Measurements from ENCODE around the gene RSPH10B2. TPM values are rescaled to one million over a fixed set of nuclear protein-coding genes. Genes with fewer than 3 reads are reported as not detected.
"Not testable (repeated sequence)": the region's sequence is repeated elsewhere in the genome, so short reads cannot be mapped to it uniquely, and the experiment has no call there.

Gene RSPH10B2
- polyA plus RNA-seq, 1 donor from 2014 or later = 0.22 TPM

DNA sequence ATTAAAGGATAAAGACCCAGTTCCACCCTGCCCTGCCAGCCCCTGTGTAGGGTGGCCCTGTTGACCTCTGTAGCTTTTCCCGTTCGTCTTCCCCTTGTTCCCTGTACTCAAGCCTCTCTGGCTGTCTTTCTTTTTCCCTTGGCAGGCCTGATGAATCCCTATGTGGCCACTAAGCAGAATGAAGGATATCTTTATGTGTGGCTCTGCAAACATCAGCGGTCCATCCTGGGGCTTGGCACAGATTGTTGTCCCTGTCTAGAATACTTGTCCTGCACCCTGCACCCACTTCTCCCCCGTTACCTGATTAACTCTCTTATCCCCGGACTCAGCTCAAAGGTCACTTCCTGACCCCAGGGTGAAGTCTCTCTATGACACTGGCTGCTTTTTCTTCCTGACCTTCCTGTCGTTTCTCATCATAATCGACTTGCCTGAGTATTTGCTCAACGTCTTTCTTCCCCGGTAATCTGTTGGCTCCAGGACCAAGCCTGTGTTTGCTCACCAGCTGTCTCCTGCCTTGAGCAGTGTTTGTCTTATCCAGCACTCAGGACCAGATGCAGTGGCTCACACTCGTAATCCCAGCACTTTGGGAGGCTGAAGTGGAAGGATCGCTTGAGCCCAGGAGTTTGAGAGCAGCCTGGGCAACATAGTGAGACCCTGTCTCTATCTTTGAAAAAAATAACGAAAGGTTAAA lies 9.3 kb upstream of the RSPH10B2 start:
- H3K9me2 ChIP-seq (ENCODE audit: insufficient read depth, low read length); H3K36me3 ChIP-seq (ENCODE audit: insufficient read depth, low read length); H3K9ac ChIP-seq (ENCODE audit: low read length); H4K20me1 ChIP-seq (ENCODE audit: insufficient read depth); H3K9me3 ChIP-seq (ENCODE audit: low read length); H3K4me2 ChIP-seq (ENCODE audit: low read length); H3F3A ChIP-seq (ENCODE audit: insufficient read depth, low read length, poor library complexity, severe bottlenecking); H3K4me3 ChIP-seq (ENCODE audit: low read length); H2AFZ ChIP-seq (ENCODE audit: low read depth, low read length); H3K79me2 ChIP-seq (replicated peaks; ENCODE audit: insufficient read depth, low read length); H3K27ac ChIP-seq (ENCODE audit: low read length); H3K27me3 ChIP-seq (ENCODE audit: insufficient read depth, low read depth, low read length): not testable (repeated sequence)

DNA sequence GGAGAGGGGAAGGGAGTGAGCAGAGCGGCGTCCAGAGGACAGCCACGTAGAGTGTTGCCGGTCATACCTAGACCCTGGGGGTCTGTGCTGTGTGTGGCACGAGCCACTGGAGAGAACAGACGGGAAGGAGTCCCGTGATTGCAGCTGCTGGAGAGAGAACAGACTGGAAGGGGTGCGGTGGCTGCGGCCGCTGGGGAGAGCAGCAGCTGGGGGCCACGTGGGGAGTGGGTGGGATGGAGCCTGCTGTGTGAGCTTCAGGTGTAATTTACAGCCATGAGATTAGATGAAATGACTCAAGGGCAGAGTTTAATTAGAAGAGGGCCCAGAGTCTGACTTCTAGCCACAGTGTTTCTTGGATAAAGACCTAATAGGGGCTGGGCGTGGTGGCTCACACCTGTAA lies 4.6 kb upstream of the RSPH10B2 start:
- H3K27ac ChIP-seq (ENCODE audit: low read length); H3K9me2 ChIP-seq (ENCODE audit: insufficient read depth, low read length); H4K20me1 ChIP-seq (ENCODE audit: insufficient read depth); H3K79me2 ChIP-seq (replicated peaks; ENCODE audit: insufficient read depth, low read length); H3K9ac ChIP-seq (ENCODE audit: low read length); H3F3A ChIP-seq (ENCODE audit: insufficient read depth, low read length, poor library complexity, severe bottlenecking); H2AFZ ChIP-seq (ENCODE audit: low read depth, low read length); H3K4me3 ChIP-seq (ENCODE audit: low read length); H3K4me2 ChIP-seq (ENCODE audit: low read length); H3K27me3 ChIP-seq (ENCODE audit: insufficient read depth, low read depth, low read length); H3K36me3 ChIP-seq (ENCODE audit: insufficient read depth, low read length); H3K9me3 ChIP-seq (ENCODE audit: low read length): not testable (repeated sequence)

DNA sequence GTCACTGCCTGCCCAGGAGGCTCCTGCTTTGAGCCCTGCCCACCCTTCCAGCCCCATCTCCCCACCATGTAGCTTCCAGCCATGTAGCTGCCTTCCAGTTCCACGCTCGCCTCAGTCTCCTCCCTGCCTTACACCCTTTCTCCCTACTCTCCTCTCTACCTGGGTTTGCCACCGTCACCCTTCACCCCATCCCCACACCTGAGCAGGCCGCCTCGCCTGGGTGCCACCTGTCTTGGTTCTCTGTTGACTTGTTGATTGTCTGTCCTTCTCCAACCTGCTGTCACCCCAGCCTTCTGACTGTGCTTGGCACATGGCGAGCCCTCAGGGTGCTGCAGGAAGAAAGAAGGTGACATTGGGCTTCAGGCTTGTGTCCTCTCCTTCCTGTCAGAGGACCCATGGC lies 3.7 kb upstream of the RSPH10B2 start:
- not testable (repeated sequence) for H3K9ac ChIP-seq (ENCODE audit: low read length); H3K27ac ChIP-seq (ENCODE audit: low read length); H3K36me3 ChIP-seq (ENCODE audit: insufficient read depth, low read length); H3K4me3 ChIP-seq (ENCODE audit: low read length); H3K4me2 ChIP-seq (ENCODE audit: low read length); H3K9me3 ChIP-seq (ENCODE audit: low read length); H4K20me1 ChIP-seq (ENCODE audit: insufficient read depth); H2AFZ ChIP-seq (ENCODE audit: low read depth, low read length); H3K79me2 ChIP-seq (replicated peaks; ENCODE audit: insufficient read depth, low read length); H3F3A ChIP-seq (ENCODE audit: insufficient read depth, low read length, poor library complexity, severe bottlenecking); H3K9me2 ChIP-seq (ENCODE audit: insufficient read depth, low read length); H3K27me3 ChIP-seq (ENCODE audit: insufficient read depth, low read depth, low read length)

DNA sequence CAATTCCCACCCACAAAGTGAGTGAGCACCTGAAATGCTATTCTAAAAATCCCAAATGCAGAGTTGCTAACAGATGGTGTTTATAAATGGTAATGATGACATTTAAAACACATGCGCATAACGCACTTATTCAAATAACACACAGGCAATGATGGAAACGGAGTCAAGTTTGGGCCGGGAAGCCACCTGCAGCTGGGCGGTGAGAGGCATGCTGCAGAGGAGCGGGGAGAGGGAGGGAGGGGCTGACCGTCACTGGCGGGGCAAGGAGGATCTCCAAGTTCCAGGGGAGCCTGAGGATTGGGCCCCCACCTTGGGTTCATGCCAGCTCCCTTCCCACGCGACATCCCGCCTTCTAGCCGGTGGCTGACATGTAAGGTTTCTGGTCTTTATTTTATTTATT lies 7.3 kb downstream of the RSPH10B2 start:
- not testable (repeated sequence) for H3K4me2 ChIP-seq (ENCODE audit: low read length); H3K27me3 ChIP-seq (ENCODE audit: insufficient read depth, low read depth, low read length); H2AFZ ChIP-seq (ENCODE audit: low read depth, low read length); H3K4me3 ChIP-seq (ENCODE audit: low read length); H3K9ac ChIP-seq (ENCODE audit: low read length); H3F3A ChIP-seq (ENCODE audit: insufficient read depth, low read length, poor library complexity, severe bottlenecking); H4K20me1 ChIP-seq (ENCODE audit: insufficient read depth); H3K79me2 ChIP-seq (replicated peaks; ENCODE audit: insufficient read depth, low read length); H3K36me3 ChIP-seq (ENCODE audit: insufficient read depth, low read length); H3K9me3 ChIP-seq (ENCODE audit: low read length); H3K27ac ChIP-seq (ENCODE audit: low read length); H3K9me2 ChIP-seq (ENCODE audit: insufficient read depth, low read length)

DNA sequence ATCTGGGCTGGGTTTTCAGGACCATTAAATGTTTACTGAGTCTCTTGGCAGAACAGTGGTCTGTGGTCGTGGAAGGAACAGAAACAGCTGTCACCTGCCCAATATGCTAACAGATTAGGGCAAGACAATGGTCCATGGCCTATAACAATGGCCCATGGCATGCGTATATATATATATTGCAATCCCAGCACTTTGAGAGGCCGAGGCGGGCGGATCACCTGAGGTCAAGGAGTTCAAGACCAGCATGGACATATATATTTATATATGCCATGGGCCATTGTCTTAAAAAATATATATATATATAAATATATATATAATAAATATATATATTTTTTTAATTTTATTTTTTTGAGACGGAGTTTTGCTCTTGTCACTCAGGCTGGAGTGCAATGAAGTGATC lies 27.7 kb downstream of the RSPH10B2 start:
- not testable (repeated sequence) for H3K9ac ChIP-seq (ENCODE audit: low read length); H2AFZ ChIP-seq (ENCODE audit: low read depth, low read length); H4K20me1 ChIP-seq (ENCODE audit: insufficient read depth); H3K27me3 ChIP-seq (ENCODE audit: insufficient read depth, low read depth, low read length); H3K4me3 ChIP-seq (ENCODE audit: low read length); H3K79me2 ChIP-seq (replicated peaks; ENCODE audit: insufficient read depth, low read length); H3K9me2 ChIP-seq (ENCODE audit: insufficient read depth, low read length); H3K36me3 ChIP-seq (ENCODE audit: insufficient read depth, low read length); H3F3A ChIP-seq (ENCODE audit: insufficient read depth, low read length, poor library complexity, severe bottlenecking); H3K4me2 ChIP-seq (ENCODE audit: low read length); H3K27ac ChIP-seq (ENCODE audit: low read length); H3K9me3 ChIP-seq (ENCODE audit: low read length)

DNA sequence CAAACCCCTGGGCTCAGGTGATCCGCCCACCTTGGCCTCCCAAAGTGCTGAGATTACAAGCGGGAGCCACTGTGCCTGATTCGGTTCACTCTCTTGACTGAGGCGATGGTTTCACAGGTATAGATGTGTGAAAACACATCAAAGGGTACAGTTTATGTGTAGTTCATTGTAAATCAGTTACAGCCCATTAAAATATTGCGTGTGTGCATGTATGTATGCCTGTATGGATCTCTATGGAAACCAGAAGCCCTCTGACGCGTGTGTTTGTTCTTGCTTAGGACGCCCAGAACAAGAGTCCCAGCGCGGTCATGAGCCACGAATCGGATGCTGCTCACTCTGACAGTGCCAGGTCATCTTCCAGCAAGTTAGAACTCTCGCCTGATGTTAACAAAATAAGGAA lies 35.5 kb downstream of the RSPH10B2 start:
- not testable (repeated sequence) for H3F3A ChIP-seq (ENCODE audit: insufficient read depth, low read length, poor library complexity, severe bottlenecking); H3K79me2 ChIP-seq (replicated peaks; ENCODE audit: insufficient read depth, low read length); H3K27me3 ChIP-seq (ENCODE audit: insufficient read depth, low read depth, low read length); H4K20me1 ChIP-seq (ENCODE audit: insufficient read depth); H3K9ac ChIP-seq (ENCODE audit: low read length); H3K4me2 ChIP-seq (ENCODE audit: low read length); H3K9me2 ChIP-seq (ENCODE audit: insufficient read depth, low read length); H3K36me3 ChIP-seq (ENCODE audit: insufficient read depth, low read length); H3K27ac ChIP-seq (ENCODE audit: low read length); H3K9me3 ChIP-seq (ENCODE audit: low read length); H2AFZ ChIP-seq (ENCODE audit: low read depth, low read length); H3K4me3 ChIP-seq (ENCODE audit: low read length)

DNA sequence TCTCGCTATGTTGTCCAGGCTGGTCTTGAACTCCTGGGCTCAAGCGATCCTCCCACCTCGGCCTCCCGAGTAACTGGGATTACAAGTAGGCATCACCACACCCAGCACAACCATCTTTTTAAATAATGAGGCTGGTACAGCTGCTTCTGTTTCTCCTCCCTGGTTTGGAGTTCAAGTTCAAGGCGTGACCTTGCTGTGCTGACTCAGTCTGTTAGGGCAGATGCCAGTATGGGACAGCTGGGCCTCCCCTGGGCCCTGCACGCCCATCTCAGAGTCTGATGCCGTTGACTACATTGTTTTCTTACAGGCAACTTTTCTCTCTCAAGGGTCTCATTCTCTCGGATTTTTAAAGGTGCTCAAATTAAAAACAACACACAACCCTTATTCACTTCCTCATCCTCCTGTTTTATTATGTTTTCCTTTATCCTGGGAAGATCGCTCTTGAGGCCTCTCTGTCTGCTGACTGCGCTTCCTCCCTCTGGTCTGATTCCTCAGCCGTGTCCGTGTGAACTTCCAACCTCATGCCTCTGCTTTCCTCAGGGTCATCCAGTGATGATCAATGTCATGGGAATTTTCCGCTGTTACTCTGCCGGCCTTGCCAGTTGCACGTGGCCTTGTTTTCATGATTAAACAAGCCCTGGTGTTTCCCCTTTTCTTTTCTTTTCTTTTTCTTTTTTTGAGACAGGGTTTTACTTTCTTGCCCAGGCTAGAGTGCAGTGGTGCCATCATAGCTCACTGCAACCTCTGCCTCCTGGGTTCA lies 38.4 kb downstream of the RSPH10B2 start:
- H2AFZ ChIP-seq (ENCODE audit: low read depth, low read length) = not testable (repeated sequence)

DNA sequence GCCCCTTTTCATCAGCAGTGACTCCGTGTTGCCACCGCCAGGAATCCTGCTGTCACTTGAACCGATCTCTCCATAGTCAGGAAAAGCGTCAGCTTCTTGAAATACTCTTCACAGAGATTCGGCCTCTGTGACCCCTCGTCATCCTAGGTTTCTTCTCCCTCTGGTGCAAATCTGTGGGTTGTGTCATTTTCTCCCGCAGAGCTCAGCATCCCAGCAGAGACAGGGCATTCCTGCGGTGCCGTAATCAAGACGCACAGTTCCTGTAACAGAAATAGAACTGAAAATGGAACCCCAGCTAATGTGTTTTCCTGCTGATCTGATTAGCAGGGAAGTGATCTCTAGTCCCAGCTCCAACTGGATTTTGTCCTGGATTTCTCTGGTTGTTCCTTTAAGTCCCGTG lies 40.4 kb downstream of the RSPH10B2 start:
- H3K27me3 ChIP-seq (ENCODE audit: insufficient read depth, low read depth, low read length); H3K4me2 ChIP-seq (ENCODE audit: low read length); H3K9me2 ChIP-seq (ENCODE audit: insufficient read depth, low read length); H4K20me1 ChIP-seq (ENCODE audit: insufficient read depth); H3K79me2 ChIP-seq (replicated peaks; ENCODE audit: insufficient read depth, low read length); H3K36me3 ChIP-seq (ENCODE audit: insufficient read depth, low read length); H3F3A ChIP-seq (ENCODE audit: insufficient read depth, low read length, poor library complexity, severe bottlenecking); H2AFZ ChIP-seq (ENCODE audit: low read depth, low read length); H3K27ac ChIP-seq (ENCODE audit: low read length); H3K9ac ChIP-seq (ENCODE audit: low read length); H3K4me3 ChIP-seq (ENCODE audit: low read length); H3K9me3 ChIP-seq (ENCODE audit: low read length): not testable (repeated sequence)

More for the DNA sequence above, 38.4 kb downstream of the RSPH10B2 start:
- not testable (repeated sequence) for H4K20me1 ChIP-seq (ENCODE audit: insufficient read depth); H3K4me3 ChIP-seq (ENCODE audit: low read length); H3K9me2 ChIP-seq (ENCODE audit: insufficient read depth, low read length); H3F3A ChIP-seq (ENCODE audit: insufficient read depth, low read length, poor library complexity, severe bottlenecking); H3K4me2 ChIP-seq (ENCODE audit: low read length); H3K36me3 ChIP-seq (ENCODE audit: insufficient read depth, low read length); H3K27me3 ChIP-seq (ENCODE audit: insufficient read depth, low read depth, low read length); H3K79me2 ChIP-seq (replicated peaks; ENCODE audit: insufficient read depth, low read length); H3K9ac ChIP-seq (ENCODE audit: low read length); H3K9me3 ChIP-seq (ENCODE audit: low read length); H3K27ac ChIP-seq (ENCODE audit: low read length)

All from neural cell (in vitro differentiated cells).